Activated naive CD4-positive, alpha-beta T cell treated with anti-CD3 and anti-CD28 coated beads, Interleukin-2, amount 10 ng/mL, durations not matched to agents 7 days and 5 days (primary cell): ENCODE data around the gene SLC27A3.
"Not testable (repeated sequence)": the region's sequence is repeated elsewhere in the genome, so short reads cannot be mapped to it uniquely, and the experiment has no call there.

ENCODE experiments used
- CTCF ChIA-PET: fragments of 350-600 bp; sonication (Branson Sonifier 250); formaldehyde crosslinking; loops from one replicate; lab custom pipeline; 2021; ENCODE audit warnings: antibody characterized with exemption; lab: Charles Lee
- DNase-seq: peaks from one replicate; pipeline ENCODE4 v3.0.0-alpha.2; 2020
- H3K27ac Mint-ChIP-seq: one replicate; pipeline ENCODE4 v1.8.0; 2021; ENCODE audit warnings: mild to moderate bottlenecking, moderate library complexity, mixed read lengths
- H3K27me3 Mint-ChIP-seq: one replicate; pipeline ENCODE4 v1.8.0; 2021; ENCODE audit warnings: mild to moderate bottlenecking, mixed read lengths
- H3K36me3 Mint-ChIP-seq: one replicate; pipeline ENCODE4 v1.8.0; 2021; ENCODE audit warnings: mixed read lengths
- H3K4me1 Mint-ChIP-seq: one replicate; pipeline ENCODE4 v1.8.0; 2021; ENCODE audit warnings: mixed read lengths
- H3K4me3 Mint-ChIP-seq: one replicate; pipeline ENCODE4 v1.8.0; 2021; ENCODE audit warnings: mild to moderate bottlenecking, moderate library complexity, mixed read lengths
- H3K9me3 Mint-ChIP-seq: one replicate; pipeline ENCODE4 v1.8.0; 2021; ENCODE audit warnings: mixed read lengths

Gene SLC27A3

GRCh38 chr1:153779781-153780541 is 4.8 kb downstream of the SLC27A3 start:
- no peak overlapping the region for H3K4me3 Mint-ChIP-seq
- CTCF ChIA-PET: interaction anchor here (1.9 kb wide), 1 partner anchor 206 kb away, joined by 4 read pairs; the partner anchor contains the start of gene RAB13

GRCh38 chr1:153780551-153780950 is 5.3 kb downstream of the SLC27A3 start:
- no peak for DNase-seq
- no peaks in the 10 kb centered on the region for H3K9me3 Mint-ChIP-seq
- H3K4me3 Mint-ChIP-seq: no peak overlapping the region
- peaks cover 27% of the 10 kb centered on the region for H3K4me1 Mint-ChIP-seq
- no peaks in the 10 kb centered on the region for H3K36me3 Mint-ChIP-seq
- CTCF ChIA-PET: interaction anchor here (0.9 to 1.9 kb wide), 2 partner anchors 139 to 206 kb away, joined by 3 to 4 read pairs; partner anchors contain the start of gene RAB13
- H3K27ac Mint-ChIP-seq: no peak overlapping the region
- peaks cover 11% of the 10 kb centered on the region for H3K27me3 Mint-ChIP-seq

More at GRCh38 chr1:153779781-153780541, 4.8 kb downstream of the SLC27A3 start:
- H3K27ac Mint-ChIP-seq: no peak overlapping the region
- no peaks in the 10 kb centered on the region for H3K9me3 Mint-ChIP-seq
- H3K36me3 Mint-ChIP-seq: no peaks in the 10 kb centered on the region
- H3K4me1 Mint-ChIP-seq: peaks cover 28% of the 10 kb centered on the region
- H3K27me3 Mint-ChIP-seq: peaks cover 11% of the 10 kb centered on the region
- DNase-seq: no peak

DNA sequence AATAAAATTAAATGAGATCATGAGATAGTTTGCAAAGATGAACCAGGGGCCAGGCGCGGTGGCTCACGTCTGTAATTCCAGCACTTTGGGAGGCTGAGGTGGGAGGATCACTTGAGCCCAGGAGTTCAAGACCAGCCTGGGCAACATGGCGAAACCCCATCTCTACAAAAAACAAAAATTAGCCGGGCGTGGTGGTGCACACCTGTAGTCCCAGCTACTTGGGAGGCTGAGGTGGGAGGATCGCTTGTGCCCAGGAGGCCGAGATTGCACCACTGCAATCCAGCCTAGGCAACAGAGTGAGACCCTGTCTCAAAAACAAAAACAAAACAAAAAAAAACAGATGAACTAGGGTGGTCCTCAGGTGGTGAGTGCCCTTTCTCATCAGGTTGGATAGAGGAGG is 7.4 kb downstream of the SLC27A3 start:
- Mint-ChIP-seq H3K4me1 (peaks cover 14% of the 10 kb centered on the region), H3K27ac (peak overlapping the region; percentile 96), H3K27me3 (peaks cover 16% of the 10 kb centered on the region), H3K4me3 (peak overlapping the region; percentile 91)
- CTCF ChIA-PET, H3K9me3 Mint-ChIP-seq, H3K36me3 Mint-ChIP-seq, DNase-seq: not testable (repeated sequence)

- Mint-ChIP-seq H3K9me3 (no peaks in the 10 kb centered on the region), H3K27ac (peak overlapping the region; percentile 96), H3K4me3 (peak overlapping the region; percentile 91), H3K27me3 (peaks cover 23% of the 10 kb centered on the region), H3K4me1 (peaks cover 14% of the 10 kb centered on the region), H3K36me3 (no peaks in the 10 kb centered on the region)
- peak; percentile 94 for DNase-seq
- CTCF ChIA-PET: interaction anchor here (1.0 kb wide), 3 partner anchors 13 to 203 kb away, joined by 4 to 5 read pairs (median 4); partner anchors contain the start of gene NPR1
Observed at GRCh38 chr1:153783233-153784190, 8.3 kb downstream of the SLC27A3 start.

DNA sequence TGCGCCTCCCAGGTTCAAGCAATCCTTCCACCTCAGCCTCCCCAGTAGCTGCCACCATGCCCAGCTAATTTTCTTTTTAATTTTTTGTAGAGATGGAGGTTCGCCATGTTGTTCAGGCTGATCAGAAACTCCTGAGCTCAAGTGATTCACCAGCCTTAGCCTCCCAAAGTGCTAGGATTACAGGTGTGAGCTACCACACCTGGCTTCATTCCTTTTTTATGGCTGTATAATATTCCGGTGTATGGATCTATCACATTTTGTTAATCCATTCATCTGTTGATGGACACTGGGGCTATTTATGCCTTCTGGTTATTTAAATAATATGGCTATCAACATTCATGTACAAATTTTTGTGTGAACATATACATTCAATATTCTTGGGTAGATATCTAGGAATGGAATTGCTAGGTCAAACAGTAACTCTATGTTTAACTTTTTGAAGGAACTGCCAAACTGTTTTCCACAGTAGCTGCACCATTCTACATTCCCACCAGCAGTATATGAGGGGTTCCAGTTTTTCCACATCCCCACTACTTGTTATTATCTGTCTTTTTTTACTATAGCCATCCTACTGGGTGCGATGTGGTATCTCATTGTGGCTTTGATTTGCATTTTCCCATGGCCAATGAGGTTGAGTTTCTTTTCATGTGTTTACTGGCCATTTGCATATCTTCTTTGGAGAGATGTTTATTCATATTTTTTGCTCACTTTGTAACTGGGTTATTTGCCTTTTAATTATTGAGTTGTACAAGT is 11.0 kb downstream of the SLC27A3 start:
- no peak overlapping the region for H3K4me3 Mint-ChIP-seq
- no peaks in the 10 kb centered on the region for H3K9me3 Mint-ChIP-seq
- H3K27ac Mint-ChIP-seq: peak overlapping the region; percentile 2
- peaks cover 30% of the 10 kb centered on the region for H3K27me3 Mint-ChIP-seq
- CTCF ChIA-PET: interaction anchor here (1.4 kb wide), 1 partner anchor 11 kb away, joined by 3 read pairs; no protein-coding TSS in a partner anchor
- H3K4me1 Mint-ChIP-seq: peaks cover 38% of the 10 kb centered on the region
- no peak for DNase-seq
- H3K36me3 Mint-ChIP-seq: no peaks in the 10 kb centered on the region

DNA sequence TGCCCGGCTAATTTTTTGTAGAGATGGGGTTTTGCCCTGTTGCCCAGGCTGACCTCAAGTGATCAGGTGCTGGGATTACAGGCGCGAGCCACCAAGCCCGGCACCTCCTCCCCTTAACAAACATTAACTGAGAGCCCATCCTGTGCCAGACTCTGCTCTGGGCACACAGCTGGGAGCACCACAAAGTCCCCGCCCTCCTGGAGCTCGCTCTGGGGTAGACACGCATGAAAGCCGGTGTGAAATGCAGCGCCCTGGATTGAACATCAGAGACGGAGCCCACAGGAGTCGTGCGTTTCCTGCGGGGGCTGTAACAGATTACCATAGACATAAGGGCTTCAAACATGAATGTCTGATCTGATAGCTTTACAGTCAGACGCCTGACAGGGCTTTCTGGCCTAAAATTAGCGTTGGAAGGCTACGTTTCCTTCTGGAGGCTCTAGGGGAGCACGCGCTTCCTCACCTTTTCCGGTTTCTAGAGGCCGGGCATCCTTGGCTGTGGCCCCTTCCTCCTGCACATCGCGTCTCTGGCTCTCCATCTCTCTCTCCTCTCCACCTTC is 14.3 kb downstream of the SLC27A3 start:
- Mint-ChIP-seq H3K4me1 (peaks cover 49% of the 10 kb centered on the region), H3K9me3 (no peaks in the 10 kb centered on the region), H3K4me3 (no peak overlapping the region), H3K27me3 (peaks cover 38% of the 10 kb centered on the region), H3K27ac (peak overlapping the region; percentile 24), H3K36me3 (no peaks in the 10 kb centered on the region)
- CTCF ChIA-PET: interaction anchor here (0.7 to 1.5 kb wide), 3 partner anchors 39 to 196 kb away, joined by 3 to 6 read pairs (median 3); partner anchors contain the start of gene RAB13
- peak; percentile 35 for DNase-seq

DNA sequence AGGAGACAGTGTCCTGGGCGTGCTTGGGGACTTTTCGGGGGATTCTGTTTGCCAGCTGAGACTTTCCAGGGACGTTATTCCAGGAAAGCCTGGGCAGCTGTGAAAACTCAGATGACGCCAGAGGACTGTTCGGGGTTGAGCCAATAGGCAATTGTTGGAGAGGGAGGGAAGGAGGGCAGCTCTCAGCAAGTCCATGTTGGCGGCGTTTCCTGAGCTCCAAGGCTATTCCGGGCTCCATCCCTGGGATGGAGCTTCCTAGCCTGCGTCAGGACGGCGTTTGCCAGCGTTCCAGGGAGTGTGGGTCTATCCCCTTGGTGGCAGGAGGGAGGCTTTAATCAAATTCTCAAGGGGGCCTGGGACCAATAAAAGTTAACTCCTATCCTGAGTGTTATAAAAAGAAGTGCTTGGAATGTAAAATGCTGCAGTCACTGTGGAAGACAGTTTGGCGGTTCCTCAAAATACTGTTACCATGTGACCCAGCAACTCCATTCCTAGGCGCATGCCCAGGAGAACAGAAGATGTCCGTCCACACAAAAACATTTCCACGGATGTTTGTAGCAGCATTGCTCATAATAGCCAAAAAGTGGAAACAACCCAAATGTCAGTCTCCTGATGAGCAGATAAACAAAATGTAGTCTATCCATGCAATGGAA is 15.2 kb downstream of the SLC27A3 start:
- Mint-ChIP-seq H3K4me1 (peaks cover 49% of the 10 kb centered on the region), H3K4me3 (peak overlapping the region; percentile 3), H3K27ac (peak overlapping the region; percentile 65), H3K9me3 (no peaks in the 10 kb centered on the region), H3K36me3 (no peaks in the 10 kb centered on the region), H3K27me3 (peaks cover 38% of the 10 kb centered on the region)
- CTCF ChIA-PET: interaction anchor here (1.5 to 3.3 kb wide), 2 partner anchors 156 to 196 kb away, joined by 6 to 10 read pairs; partner anchors contain the start of genes DENND4B and RAB13
- peak; percentile 16 for DNase-seq

- H3K4me3 Mint-ChIP-seq: peak overlapping the region; percentile 3
- CTCF ChIA-PET: interaction anchor here (3.3 kb wide), 1 partner anchor 155 kb away, joined by 10 read pairs; the partner anchor contains the start of gene DENND4B
- no peaks in the 10 kb centered on the region for H3K9me3 Mint-ChIP-seq
- peaks cover 55% of the 10 kb centered on the region for H3K4me1 Mint-ChIP-seq
- peaks cover 38% of the 10 kb centered on the region for H3K27me3 Mint-ChIP-seq
- DNase-seq: peak; percentile 46
- H3K27ac Mint-ChIP-seq: peak overlapping the region; percentile 65
- H3K36me3 Mint-ChIP-seq: no peaks in the 10 kb centered on the region
Observed at GRCh38 chr1:153790966-153791647, 15.9 kb downstream of the SLC27A3 start.

- H3K4me3 Mint-ChIP-seq: no peak overlapping the region
- peak overlapping the region; percentile 65 for H3K27ac Mint-ChIP-seq
- peaks cover 41% of the 10 kb centered on the region for H3K27me3 Mint-ChIP-seq
- CTCF ChIA-PET: interaction anchor here (3.0 to 3.3 kb wide), 2 partner anchors 154 to 195 kb away, joined by 10 to 17 read pairs; partner anchors contain the start of genes DENND4B and RAB13
- H3K4me1 Mint-ChIP-seq: peaks cover 62% of the 10 kb centered on the region
- no peaks in the 10 kb centered on the region for H3K9me3 Mint-ChIP-seq
- H3K36me3 Mint-ChIP-seq: peaks cover 2% of the 10 kb centered on the region
- peak; percentile 21 for DNase-seq
Observed at GRCh38 chr1:153791648-153792253, 16.5 kb downstream of the SLC27A3 start.

DNA sequence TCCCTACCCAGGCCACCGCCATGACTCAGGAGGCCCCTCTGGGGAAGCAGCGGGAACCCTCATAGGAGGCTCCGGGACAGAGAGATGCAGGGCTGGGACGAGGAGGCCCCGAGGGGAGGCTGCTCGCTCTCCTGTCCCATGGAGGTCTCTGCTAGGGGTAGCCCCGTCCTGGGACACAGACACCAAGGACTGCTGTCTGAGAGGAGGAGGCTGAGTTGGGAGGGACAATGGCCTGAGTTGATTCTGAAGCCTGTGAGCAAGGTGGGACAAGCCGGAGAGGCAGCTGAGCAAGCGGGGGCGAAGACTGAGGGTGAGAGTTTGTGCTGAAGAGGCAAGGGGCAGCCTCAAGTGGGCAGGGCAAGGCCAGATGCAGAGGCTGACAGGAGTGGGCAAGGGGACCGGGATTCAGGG is 17.4 kb downstream of the SLC27A3 start:
- no peak overlapping the region for H3K27ac Mint-ChIP-seq
- H3K4me3 Mint-ChIP-seq: no peak overlapping the region
- CTCF ChIA-PET: interaction anchor here (3.0 to 3.3 kb wide), 2 partner anchors 153 to 194 kb away, joined by 10 to 17 read pairs; partner anchors contain the start of genes DENND4B and RAB13
- peak; percentile 10 for DNase-seq
- H3K36me3 Mint-ChIP-seq: peaks cover 2% of the 10 kb centered on the region
- H3K27me3 Mint-ChIP-seq: peaks cover 33% of the 10 kb centered on the region
- peaks cover 69% of the 10 kb centered on the region for H3K4me1 Mint-ChIP-seq
- no peaks in the 10 kb centered on the region for H3K9me3 Mint-ChIP-seq

DNA sequence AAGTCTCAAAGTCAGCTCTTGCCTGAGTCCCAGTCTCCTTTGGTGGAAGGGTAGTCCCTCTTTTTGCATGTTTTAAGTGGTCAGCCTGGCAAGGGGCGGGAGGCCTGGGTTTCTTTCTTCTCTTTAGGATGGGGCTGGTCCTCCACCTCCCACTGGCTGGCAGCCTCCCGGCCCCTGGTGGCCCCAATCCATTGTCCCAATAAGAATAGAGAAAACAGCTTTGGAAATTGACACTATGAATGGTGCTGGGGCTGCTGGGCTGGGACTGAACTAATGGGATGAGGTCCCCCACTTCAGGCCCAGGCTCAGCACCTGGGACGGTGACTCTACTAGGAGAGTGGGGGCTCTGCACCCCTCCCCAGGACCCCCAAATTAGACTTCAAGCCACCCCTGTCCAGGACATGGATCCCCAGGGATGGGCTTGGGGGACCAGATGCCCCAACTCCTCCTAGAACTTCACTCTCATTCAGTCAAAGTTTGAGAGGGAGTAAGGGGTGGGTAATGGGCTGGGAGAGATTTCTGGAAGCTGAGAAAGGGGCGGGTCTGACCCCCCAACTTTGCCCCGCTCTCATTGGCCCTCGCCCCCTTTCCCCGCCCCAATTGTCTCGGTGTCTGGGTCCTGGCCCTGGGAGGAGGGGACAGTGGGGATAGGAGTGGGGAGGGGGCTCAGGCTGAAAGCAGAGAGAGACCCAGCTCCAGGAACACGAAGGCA is 18.2 kb downstream of the SLC27A3 start:
- H3K9me3 Mint-ChIP-seq: no peaks in the 10 kb centered on the region
- DNase-seq: peak; percentile 18
- peaks cover 69% of the 10 kb centered on the region for H3K4me1 Mint-ChIP-seq
- peaks cover 2% of the 10 kb centered on the region for H3K36me3 Mint-ChIP-seq
- H3K27ac Mint-ChIP-seq: no peak overlapping the region
- H3K27me3 Mint-ChIP-seq: peaks cover 25% of the 10 kb centered on the region
- no peak overlapping the region for H3K4me3 Mint-ChIP-seq
- CTCF ChIA-PET: interaction anchor here (3.0 to 3.3 kb wide), 2 partner anchors 153 to 193 kb away, joined by 10 to 17 read pairs; partner anchors contain the start of genes DENND4B and RAB13
